HepG2 (cell line): ENCODE data around the gene HSPA1A. TPM values are rescaled to one million over a fixed set of nuclear protein-coding genes. Genes with fewer than 3 reads are reported as not detected.

ENCODE experiments used
- ETV5 ChIP-seq: IDR thresholded peaks from 2 replicates; pipeline ENCODE4 v1.6.1; 2018; ENCODE audit warnings: missing biosample characterization, missing genetic modification reagents, inconsistent platforms, borderline replicate concordance
- MATR3 ChIP-seq: sonication (generic); formaldehyde crosslinking; IDR thresholded peaks from 2 replicates; pipeline ENCODE4 v1.4.0; 2020; ENCODE audit warnings: missing genetic modification reagents
- MIXL1 ChIP-seq: IDR thresholded peaks from 2 replicates; pipeline ENCODE4 v1.6.1; 2016
- NFIB ChIP-seq: sonication (generic); formaldehyde crosslinking; IDR thresholded peaks from 2 replicates; pipeline ENCODE4 v1.9.0; 2021; ENCODE audit warnings: missing genetic modification reagents, mild to moderate bottlenecking, borderline replicate concordance
- THAP9 ChIP-seq: sonication (generic); formaldehyde crosslinking; IDR thresholded peaks from 2 replicates; pipeline ENCODE4; 2020; ENCODE audit warnings: missing genetic modification reagents, mild to moderate bottlenecking, borderline replicate concordance
- ZBTB20 ChIP-seq: sonication (generic); formaldehyde crosslinking; IDR thresholded peaks from 2 replicates; pipeline ENCODE4 v1.8.1; 2023; ENCODE audit warnings: missing genetic modification reagents, low read depth, mild to moderate bottlenecking, borderline replicate concordance
- ZKSCAN1 ChIP-seq: fragments of 150-350 bp; IDR thresholded peaks from 2 replicates; pipeline ENCODE4 v1.6.1; 2014; ENCODE audit warnings: low read length
- ZNF20 ChIP-seq: sonication (generic); formaldehyde crosslinking; IDR thresholded peaks from 2 replicates; pipeline ENCODE4 v1.4.0; 2020; ENCODE audit warnings: mild to moderate bottlenecking, moderate library complexity, missing genetic modification reagents
- ZNF503 ChIP-seq: sonication (generic); formaldehyde crosslinking; IDR thresholded peaks from 2 replicates; pipeline ENCODE4 v1.4.0; 2020; ENCODE audit warnings: missing genetic modification reagents
- ZNF674 ChIP-seq: sonication (generic); formaldehyde crosslinking; IDR thresholded peaks from 2 replicates; pipeline ENCODE4 v1.5.0; 2020; ENCODE audit warnings: low read depth, mild to moderate bottlenecking, missing genetic modification reagents
- ZNF768 ChIP-seq: sonication (generic); formaldehyde crosslinking; IDR thresholded peaks from 2 replicates; pipeline ENCODE4 v1.4.0; 2020; ENCODE audit warnings: missing genetic modification reagents
- polyA plus RNA-seq, 8 experiments: library from polyadenylated mRNA; depleted of rRNA in 3 of 8; stranded (reverse) in 7 of 8; unstranded in 1 of 8; fragments of >200 nt; fragmentation: Illumina TruSeq in 4 of 8; extraction: Trizol in 4 of 8; gene quantifications; 2 replicates each; pipeline versions ENCODE4 v1.2.1 to v1.2.3, GENCODE V29; 2011 to 2016; ENCODE audit warnings: low read depth in 4 of 8, missing spikeins in 1 of 8, mixed read lengths in 1 of 8; ENCODE audit not compliant: insufficient read depth in 1 of 8
- total RNA-seq, 5 experiments: library from RNA; depleted of rRNA; stranded (reverse); fragments of >200 nt; fragmentation: Illumina TruSeq; extraction: Trizol; gene quantifications; 2 replicates each; pipeline ENCODE4 v1.2.3, GENCODE V29; 2016; ENCODE audit warnings: low read depth in 1 of 5
- TF ChIP-seq, protein P1 (sequence below): sonication (generic); formaldehyde crosslinking; IDR thresholded peaks from 2 replicates; pipeline ENCODE4 v1.5.0; 2020; ENCODE audit warnings: mild to moderate bottlenecking, missing genetic modification reagents, borderline replicate concordance
- TF ChIP-seq, protein P2 (sequence below): fragments of 450-650 bp; IDR thresholded peaks from 2 replicates; pipeline ENCODE4 v1.6.1; 2016
- TF ChIP-seq, protein P3 (sequence below): IDR thresholded peaks from 2 replicates; pipeline ENCODE4 v1.6.1; 2016; ENCODE audit warnings: low read depth

HSPA1A gene
- total and polyA plus RNA-seq, 2 of the 13 experiments (the other 11 are each of a cell fraction or from before 2014, with no cell fraction given): 44.5 to 85.0 TPM

GRCh38 chr6:31815025-31815838, at the start of gene HSPA1A, which contains the start of gene HSPA1L (continued):
- TF ChIP-seq, protein P1, sequence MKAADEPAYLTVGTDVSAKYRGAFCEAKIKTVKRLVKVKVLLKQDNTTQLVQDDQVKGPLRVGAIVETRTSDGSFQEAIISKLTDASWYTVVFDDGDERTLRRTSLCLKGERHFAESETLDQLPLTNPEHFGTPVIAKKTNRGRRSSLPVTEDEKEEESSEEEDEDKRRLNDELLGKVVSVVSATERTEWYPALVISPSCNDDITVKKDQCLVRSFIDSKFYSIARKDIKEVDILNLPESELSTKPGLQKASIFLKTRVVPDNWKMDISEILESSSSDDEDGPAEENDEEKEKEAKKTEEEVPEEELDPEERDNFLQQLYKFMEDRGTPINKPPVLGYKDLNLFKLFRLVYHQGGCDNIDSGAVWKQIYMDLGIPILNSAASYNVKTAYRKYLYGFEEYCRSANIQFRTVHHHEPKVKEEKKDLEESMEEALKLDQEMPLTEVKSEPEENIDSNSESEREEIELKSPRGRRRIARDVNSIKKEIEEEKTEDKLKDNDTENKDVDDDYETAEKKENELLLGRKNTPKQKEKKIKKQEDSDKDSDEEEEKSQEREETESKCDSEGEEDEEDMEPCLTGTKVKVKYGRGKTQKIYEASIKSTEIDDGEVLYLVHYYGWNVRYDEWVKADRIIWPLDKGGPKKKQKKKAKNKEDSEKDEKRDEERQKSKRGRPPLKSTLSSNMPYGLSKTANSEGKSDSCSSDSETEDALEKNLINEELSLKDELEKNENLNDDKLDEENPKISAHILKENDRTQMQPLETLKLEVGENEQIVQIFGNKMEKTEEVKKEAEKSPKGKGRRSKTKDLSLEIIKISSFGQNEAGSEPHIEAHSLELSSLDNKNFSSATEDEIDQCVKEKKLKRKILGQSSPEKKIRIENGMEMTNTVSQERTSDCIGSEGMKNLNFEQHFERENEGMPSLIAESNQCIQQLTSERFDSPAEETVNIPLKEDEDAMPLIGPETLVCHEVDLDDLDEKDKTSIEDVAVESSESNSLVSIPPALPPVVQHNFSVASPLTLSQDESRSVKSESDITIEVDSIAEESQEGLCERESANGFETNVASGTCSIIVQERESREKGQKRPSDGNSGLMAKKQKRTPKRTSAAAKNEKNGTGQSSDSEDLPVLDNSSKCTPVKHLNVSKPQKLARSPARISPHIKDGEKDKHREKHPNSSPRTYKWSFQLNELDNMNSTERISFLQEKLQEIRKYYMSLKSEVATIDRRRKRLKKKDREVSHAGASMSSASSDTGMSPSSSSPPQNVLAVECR: peak; percentile 75
- TF ChIP-seq ETV5 (peak; percentile 64), ZNF768 (CRISPR knock-in tag) (no peak), ZNF503 (0 out of 2 replicates have a peak, but pooled peaks have one; percentile 16), ZKSCAN1 (no peak), ZNF674 (CRISPR knock-in tag) (no peak), ZNF20 (no peak), MIXL1 (CRISPR knock-in tag) (peak; percentile 40; the same call in 1 of the 2 replicates), ZBTB20 (CRISPR knock-in tag) (0 out of 2 replicates have a peak, but pooled peaks have one; percentile 19), NFIB (CRISPR knock-in tag) (no peak), THAP9 (CRISPR knock-in tag) (no peak), MATR3 (no peak)
- TF ChIP-seq, protein P2, sequence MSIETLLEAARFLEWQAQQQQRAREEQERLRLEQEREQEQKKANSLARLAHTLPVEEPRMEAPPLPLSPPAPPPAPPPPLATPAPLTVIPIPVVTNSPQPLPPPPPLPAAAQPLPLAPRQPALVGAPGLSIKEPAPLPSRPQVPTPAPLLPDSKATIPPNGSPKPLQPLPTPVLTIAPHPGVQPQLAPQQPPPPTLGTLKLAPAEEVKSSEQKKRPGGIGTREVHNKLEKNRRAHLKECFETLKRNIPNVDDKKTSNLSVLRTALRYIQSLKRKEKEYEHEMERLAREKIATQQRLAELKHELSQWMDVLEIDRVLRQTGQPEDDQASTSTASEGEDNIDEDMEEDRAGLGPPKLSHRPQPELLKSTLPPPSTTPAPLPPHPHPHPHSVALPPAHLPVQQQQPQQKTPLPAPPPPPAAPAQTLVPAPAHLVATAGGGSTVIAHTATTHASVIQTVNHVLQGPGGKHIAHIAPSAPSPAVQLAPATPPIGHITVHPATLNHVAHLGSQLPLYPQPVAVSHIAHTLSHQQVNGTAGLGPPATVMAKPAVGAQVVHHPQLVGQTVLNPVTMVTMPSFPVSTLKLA: no peak
- TF ChIP-seq, protein P3, sequence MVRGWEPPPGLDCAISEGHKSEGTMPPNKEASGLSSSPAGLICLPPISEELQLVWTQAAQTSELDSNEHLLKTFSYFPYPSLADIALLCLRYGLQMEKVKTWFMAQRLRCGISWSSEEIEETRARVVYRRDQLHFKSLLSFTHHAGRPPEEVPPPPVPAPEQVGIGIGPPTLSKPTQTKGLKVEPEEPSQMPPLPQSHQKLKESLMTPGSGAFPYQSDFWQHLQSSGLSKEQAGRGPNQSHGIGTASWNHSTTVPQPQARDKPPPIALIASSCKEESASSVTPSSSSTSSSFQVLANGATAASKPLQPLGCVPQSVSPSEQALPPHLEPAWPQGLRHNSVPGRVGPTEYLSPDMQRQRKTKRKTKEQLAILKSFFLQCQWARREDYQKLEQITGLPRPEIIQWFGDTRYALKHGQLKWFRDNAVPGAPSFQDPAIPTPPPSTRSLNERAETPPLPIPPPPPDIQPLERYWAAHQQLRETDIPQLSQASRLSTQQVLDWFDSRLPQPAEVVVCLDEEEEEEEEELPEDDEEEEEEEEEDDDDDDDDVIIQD: no peak; the same call in 1 of the 2 replicates
